Right lung (tissue), 5 donors: ENCODE measurements around the gene LRRFIP2. TPM values are rescaled to one million over a fixed set of nuclear protein-coding genes. Genes with fewer than 3 reads are reported as not detected.

ENCODE experiments used
- DNase-seq, 2 donors: peaks; one replicate each; pipeline ENCODE4 v3.0.0-alpha.2; 2013
- polyA plus RNA-seq, 5 donors: library from polyadenylated mRNA; unstranded; fragments of 120-200 nt; gene quantifications; one replicate each; pipeline versions ENCODE4 v1.2.1 to v1.2.3, GENCODE V29; 2013; ENCODE audit warnings: inconsistent platforms in 1 of 5, low replicate concordance in 1 of 5; ENCODE audit not compliant: insufficient read length in 5 of 5, insufficient read depth in 1 of 5

The LRRFIP2 gene
- polyA plus RNA-seq, 5 donors, result 61.4 to 72.4 (median 65.1) TPM

- no peak for DNase-seq
Observed at GRCh38 chr3:37026851-37027250, 147.5 kb downstream of the LRRFIP2 start.

GRCh38 chr3:37025561-37026335 lies 148.6 kb downstream of the LRRFIP2 start:
- no peak for DNase-seq

- no peak for DNase-seq
Observed at GRCh38 chr3:37024820-37025405, 149.5 kb downstream of the LRRFIP2 start.

GRCh38 chr3:37024092-37024491 lies 150.3 kb downstream of the LRRFIP2 start:
- no peak for DNase-seq

- no peak for DNase-seq
Observed at GRCh38 chr3:37017683-37018082, 156.7 kb downstream of the LRRFIP2 start.

- DNase-seq, result no peak
Observed at GRCh38 chr3:37016903-37017302, 157.5 kb downstream of the LRRFIP2 start.

GRCh38 chr3:37015642-37016041 lies 158.7 kb downstream of the LRRFIP2 start:
- DNase-seq, result no peak

GRCh38 chr3:37014620-37015019 lies 159.8 kb downstream of the LRRFIP2 start:
- DNase-seq, result no peak

Other genes starting within 250 kb of the LRRFIP2 start
- gene TRANK1, start 229.5 kb downstream of the LRRFIP2 start, polyA plus RNA-seq, result 10 to 100 TPM; 17.0 to 32.4 (median 27.3) TPM
- 10 to 100 TPM; 37.3 to 74.3 (median 63.4) TPM for gene EPM2AIP1, start 181.5 kb downstream of the LRRFIP2 start, polyA plus RNA-seq
- gene MLH1, start 181.1 kb downstream of the LRRFIP2 start, polyA plus RNA-seq, result 10 to 100 TPM; 48.2 to 66.5 (median 61.7) TPM
- gene GOLGA4, start 68.7 kb upstream of the LRRFIP2 start, polyA plus RNA-seq, result 10 to 100 TPM; 42.2 to 62.6 (median 59.6) TPM